Prostate gland (tissue), 1 donor: ENCODE results near the gene IARS1.

ENCODE experiments used
- POLR2A ChIP-seq: fragments of 450-650 bp; IDR thresholded peaks from one replicate; pipeline ENCODE4 v1.6.1; 2016; ENCODE audit warnings: antibody characterized with exemption, mild to moderate bottlenecking
- POLR2AphosphoS5 ChIP-seq: sonication (generic); formaldehyde crosslinking; IDR thresholded peaks from one replicate; pipeline ENCODE4 v1.6.1; 2017; ENCODE audit warnings: antibody characterized with exemption

DNA sequence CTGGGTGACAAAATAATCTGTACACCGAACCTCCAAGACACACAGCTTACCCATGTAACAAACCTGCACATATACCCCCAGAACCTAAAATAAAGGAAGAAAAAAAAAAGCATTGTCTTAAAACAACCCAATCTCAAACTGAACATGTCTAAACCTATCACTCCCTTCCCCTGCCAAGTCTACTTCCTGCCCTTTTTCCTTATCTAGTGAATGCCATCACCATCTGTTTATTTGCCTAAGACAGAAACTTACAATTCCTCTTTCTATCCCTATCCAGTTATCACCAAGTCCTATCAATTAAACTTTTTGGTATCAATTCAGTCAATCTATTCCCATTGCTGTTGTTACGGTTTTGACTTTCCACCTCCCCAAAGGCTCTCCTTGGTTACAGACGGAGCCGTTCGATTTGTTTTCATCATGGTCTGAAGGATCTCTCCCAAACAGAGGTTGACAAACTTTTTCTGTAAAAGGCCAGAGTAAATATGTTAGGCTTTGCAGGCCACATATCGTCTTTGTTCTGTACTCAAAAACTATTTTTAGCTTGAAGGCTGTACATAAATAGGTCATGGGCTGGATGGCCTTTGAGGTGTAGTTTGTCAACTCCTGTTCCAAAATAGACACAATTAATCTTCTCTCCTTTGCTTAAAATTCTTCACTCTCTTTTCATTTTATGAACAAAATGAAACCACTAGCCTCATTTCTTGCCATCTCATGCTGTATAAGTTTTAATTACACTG lies 19.6 kb upstream of the IARS1 start:
- peak; percentile 45 for TF ChIP-seq POLR2AphosphoS5
- no peak for TF ChIP-seq POLR2A
